Measurements from ENCODE around the gene URGCP.
A peak's percentile ranks its signal among the peaks of the same experiment; 100 is the strongest.
"Not testable (repeated sequence)": the region's sequence is repeated elsewhere in the genome, so short reads cannot be mapped to it uniquely, and the experiment has no call there.

URGCP gene

GRCh38 chr7:43844662-43845061 lies 61.7 kb downstream of the URGCP start:
- no peak overlapping the region for H3K4me3 ChIP-seq (ENCODE audit: low read depth, low read length)
- no peak for DNase-seq (ENCODE audit: low read depth)

- no peak overlapping the region for H3K4me3 ChIP-seq (ENCODE audit: low read depth, low read length)
- DNase-seq (ENCODE audit: low read depth): no peak
These were observed 62.1 kb downstream of the URGCP start for GRCh38 chr7:43844257-43844656.

- H3K4me3 ChIP-seq (ENCODE audit: low read depth, low read length): no peak overlapping the region
- no peak for DNase-seq (ENCODE audit: low read depth)
These were observed 63.1 kb downstream of the URGCP start for GRCh38 chr7:43843296-43843695.

- H3K4me3 ChIP-seq (ENCODE audit: low read depth, low read length): peak overlapping the region; percentile 6
- DNase-seq (ENCODE audit: low read depth): no peak
These were observed 68.2 kb downstream of the URGCP start for GRCh38 chr7:43838201-43838658.

- H3K4me3 ChIP-seq (ENCODE audit: low read depth, low read length): no peak overlapping the region
- no peak for DNase-seq (ENCODE audit: low read depth)
These were observed 71.7 kb downstream of the URGCP start for GRCh38 chr7:43834463-43835251.

- not testable (repeated sequence) for H3K4me3 ChIP-seq (ENCODE audit: low read depth, low read length); DNase-seq (ENCODE audit: low read depth)
These were observed 75.5 kb downstream of the URGCP start for GRCh38 chr7:43830917-43831316.
